NCI-H1092 (cell line): ENCODE results near the gene IL31.

ENCODE experiments used
- DNase-seq: peaks from one replicate; lab custom pipeline; 2025; lab: John Stamatoyannopoulos, UW

Gene IL31

GRCh38 chr12:122155705-122156104 lies 18.3 kb downstream of the IL31 start:
- no peak for DNase-seq

- no peak for DNase-seq
These were observed 21.3 kb downstream of the IL31 start for GRCh38 chr12:122152754-122153153.

GRCh38 chr12:122150127-122150681 lies 23.8 kb downstream of the IL31 start:
- no peak for DNase-seq

GRCh38 chr12:122148657-122149056 lies 25.4 kb downstream of the IL31 start:
- no peak for DNase-seq

- no peak for DNase-seq
These were observed 26.3 kb downstream of the IL31 start for GRCh38 chr12:122147514-122148290.

- DNase-seq, result no peak
These were observed 28.3 kb downstream of the IL31 start for GRCh38 chr12:122145505-122146330.

- DNase-seq, result no peak
These were observed 29.1 kb downstream of the IL31 start for GRCh38 chr12:122144885-122145284.

- no peak for DNase-seq
These were observed 31.2 kb downstream of the IL31 start for GRCh38 chr12:122142857-122143256.

GRCh38 chr12:122141911-122142725 lies 31.9 kb downstream of the IL31 start:
- DNase-seq, result no peak

- no peak for DNase-seq
These were observed 33.4 kb downstream of the IL31 start for GRCh38 chr12:122140467-122141257.

- DNase-seq, result no peak
These were observed 34.1 kb downstream of the IL31 start for GRCh38 chr12:122139941-122140340.

- DNase-seq, result no peak
These were observed 34.8 kb downstream of the IL31 start for GRCh38 chr12:122139266-122139665.

- no peak for DNase-seq
These were observed 35.4 kb downstream of the IL31 start for GRCh38 chr12:122138616-122139015.

GRCh38 chr12:122138181-122138580 lies 35.8 kb downstream of the IL31 start:
- DNase-seq, result no peak

GRCh38 chr12:122137681-122138080 lies 36.3 kb downstream of the IL31 start:
- DNase-seq, result no peak

GRCh38 chr12:122137229-122137628 lies 36.8 kb downstream of the IL31 start:
- no peak for DNase-seq

GRCh38 chr12:122135437-122136031 lies 38.5 kb downstream of the IL31 start:
- no peak for DNase-seq

GRCh38 chr12:122133192-122133950 lies 40.6 kb downstream of the IL31 start:
- no peak for DNase-seq

GRCh38 chr12:122130150-122130549 lies 43.9 kb downstream of the IL31 start:
- no peak for DNase-seq

GRCh38 chr12:122129131-122129530 lies 44.9 kb downstream of the IL31 start:
- DNase-seq, result no peak
